SK-N-MC (cell line): ENCODE data around the gene CDH11.

Experiments
- EZH2 ChIP-seq: fragments of 200-600 bp; sonication (generic); IDR thresholded peaks from one replicate; pipeline ENCODE4 v1.6.1; 2017; ENCODE audit warnings: antibody characterized with exemption
- POLR2AphosphoS5 ChIP-seq: IDR thresholded peaks from 2 replicates; pipeline ENCODE4 v1.6.1; 2012; ENCODE audit warnings: mild to moderate bottlenecking, low read depth, low read length, borderline replicate concordance

- TF ChIP-seq EZH2 (no peak), POLR2AphosphoS5 (no peak; the same call in 1 of the 2 replicates)
These were observed 137.9 kb downstream of the CDH11 start for GRCh38 chr16:64983963-64984362.
